Urothelium cell line (cell line): Measurements from ENCODE around the gene VGLL4.
"Not testable (repeated sequence)": the region's sequence is repeated elsewhere in the genome, so short reads cannot be mapped to it uniquely, and the experiment has no call there.

Experiments
- DNase-seq: peaks from one replicate; pipeline ENCODE4 v3.0.0; 2011; ENCODE audit warnings: low spot score, mixed read lengths
- FAIRE-seq: peaks from 2 replicates; lab custom pipeline; 2011; peaks lifted over from hg19 to GRCh38; lab: Jason Lieb, UNC

The VGLL4 gene

GRCh38 chr3:11643605-11644087 is at the start of gene VGLL4:
Gene VGLL4, minus strand, starts transcription at chr3:11643915. Its CDS starts 397 bp downstream, at chr3:11643518.
- DNase-seq, result peak; percentile 89
- FAIRE-seq, result no peak

- FAIRE-seq (no peak), DNase-seq (no peak)
These were observed 48.8 kb upstream of the VGLL4 start for GRCh38 chr3:11692532-11692813.

- DNase-seq, result no peak
- FAIRE-seq, result no peak
These were observed 48.2 kb upstream of the VGLL4 start for GRCh38 chr3:11691767-11692531.

GRCh38 chr3:11690863-11691766 is 47.4 kb upstream of the VGLL4 start:
- FAIRE-seq (peak; percentile 59), DNase-seq (peak; percentile 59)

GRCh38 chr3:11689749-11690148 is 46.0 kb upstream of the VGLL4 start:
- no peak for DNase-seq
- no peak for FAIRE-seq

GRCh38 chr3:11684980-11685379 is 41.3 kb upstream of the VGLL4 start:
- not testable (repeated sequence) for DNase-seq, FAIRE-seq

GRCh38 chr3:11680509-11680908 is 36.8 kb upstream of the VGLL4 start:
- FAIRE-seq, result no peak
- no peak for DNase-seq

GRCh38 chr3:11679964-11680363 is 36.2 kb upstream of the VGLL4 start:
- DNase-seq (no peak), FAIRE-seq (no peak)

- DNase-seq (no peak), FAIRE-seq (no peak)
These were observed 28.6 kb upstream of the VGLL4 start for GRCh38 chr3:11672363-11672762.

- no peak for FAIRE-seq
- DNase-seq, result no peak
These were observed 28.0 kb upstream of the VGLL4 start for GRCh38 chr3:11671648-11672100.

- no peak for DNase-seq
- no peak for FAIRE-seq
These were observed 24.8 kb upstream of the VGLL4 start for GRCh38 chr3:11668243-11669235.

- DNase-seq (no peak), FAIRE-seq (no peak)
These were observed 21.6 kb upstream of the VGLL4 start for GRCh38 chr3:11665331-11665730.

- DNase-seq, result peak; percentile 31
- FAIRE-seq, result no peak
These were observed 18.8 kb upstream of the VGLL4 start for GRCh38 chr3:11662392-11662990.

GRCh38 chr3:11661827-11662226 is 18.1 kb upstream of the VGLL4 start:
- DNase-seq, result peak; percentile 16
- FAIRE-seq, result no peak

- no peak for FAIRE-seq
- DNase-seq, result no peak
These were observed 17.4 kb upstream of the VGLL4 start for GRCh38 chr3:11661052-11661656.

GRCh38 chr3:11660242-11660641 is 16.5 kb upstream of the VGLL4 start:
- DNase-seq, result no peak
- FAIRE-seq, result no peak

- FAIRE-seq, result no peak
- DNase-seq, result no peak
These were observed 14.5 kb upstream of the VGLL4 start for GRCh38 chr3:11658180-11658579.

GRCh38 chr3:11655196-11655928 is 11.6 kb upstream of the VGLL4 start:
- FAIRE-seq, result no peak
- DNase-seq, result no peak

- FAIRE-seq (no peak), DNase-seq (no peak)
These were observed 10.5 kb upstream of the VGLL4 start for GRCh38 chr3:11654166-11654565.
